ENCODE results near the gene AATF.

DNA sequence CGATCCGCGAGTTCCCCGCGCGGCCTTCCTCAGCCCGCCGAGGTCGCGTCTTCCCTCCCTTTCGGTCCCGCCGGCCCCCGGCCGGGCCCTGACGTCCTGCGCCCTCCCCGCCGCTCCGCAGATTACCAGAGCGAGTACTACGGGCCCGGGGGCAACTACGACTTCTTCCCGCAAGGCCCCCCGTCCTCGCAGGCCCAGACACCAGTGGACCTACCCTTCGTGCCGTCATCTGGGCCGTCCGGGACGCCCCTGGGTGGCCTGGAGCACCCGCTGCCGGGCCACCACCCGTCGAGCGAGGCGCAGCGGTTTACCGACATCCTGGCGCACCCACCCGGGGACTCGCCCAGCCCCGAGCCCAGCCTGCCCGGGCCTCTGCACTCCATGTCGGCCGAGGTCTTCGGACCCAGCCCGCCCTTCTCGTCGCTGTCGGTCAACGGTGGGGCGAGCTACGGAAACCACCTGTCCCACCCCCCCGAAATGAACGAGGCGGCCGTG is 6.1 kb upstream of the AATF start:
- no peak for TF ChIP-seq YY1 (IDR thresholded peaks at IDR 0.05; ENCODE audit: insufficient read depth, insufficient read length)
- peak; percentile 9 for TF ChIP-seq SUZ12 (IDR thresholded peaks at IDR 0.05; ENCODE audit: extremely low read depth, insufficient read depth, insufficient read length)
